AG09309 (cell line): ENCODE results near the gene LIMS1.

Experiments
- DNase-seq: peaks from one replicate; pipeline ENCODE4 v3.0.0-alpha.2; 2010; ENCODE audit warnings: low read depth
- H3K4me3 ChIP-seq: 2 replicates; pipeline ENCODE4 v1.5.1; 2011; ENCODE audit warnings: mild to moderate bottlenecking, low read depth, low read length, moderate library complexity; ENCODE audit not compliant: control insufficient read depth
- CTCF ChIP-seq: IDR thresholded peaks from 2 replicates; pipeline ENCODE4 v1.5.1; 2011; ENCODE audit warnings: mild to moderate bottlenecking, low read depth, low read length, inconsistent platforms; ENCODE audit not compliant: insufficient read depth, control insufficient read depth; ENCODE audit errors: missing control alignments

Gene LIMS1

GRCh38 chr2:108614043-108614545 lies 79.8 kb downstream of the LIMS1 start:
- DNase-seq, result no peak
- H3K4me3 ChIP-seq, result no peak overlapping the region
- TF ChIP-seq CTCF, result no peak

- no peak overlapping the region for H3K4me3 ChIP-seq
- no peak for DNase-seq
- TF ChIP-seq CTCF, result no peak
Observed at GRCh38 chr2:108614659-108615058, 80.4 kb downstream of the LIMS1 start.

GRCh38 chr2:108615480-108616090 lies 81.3 kb downstream of the LIMS1 start:
- DNase-seq, result no peak
- TF ChIP-seq CTCF, result no peak
- H3K4me3 ChIP-seq, result no peak overlapping the region

- DNase-seq, result no peak
- H3K4me3 ChIP-seq, result no peak overlapping the region
- no peak for TF ChIP-seq CTCF
Observed at GRCh38 chr2:108616318-108616717, 82.0 kb downstream of the LIMS1 start.

- no peak for DNase-seq
- no peak overlapping the region for H3K4me3 ChIP-seq
- no peak for TF ChIP-seq CTCF
Observed at GRCh38 chr2:108616751-108617161, 82.5 kb downstream of the LIMS1 start.

- TF ChIP-seq CTCF, result no peak
- no peak overlapping the region for H3K4me3 ChIP-seq
- no peak for DNase-seq
Observed at GRCh38 chr2:108617617-108618016, 83.3 kb downstream of the LIMS1 start.
